Activated CD4-positive, alpha-beta T cell treated with anti-CD3 and anti-CD28 coated beads, Interleukin-2, amount 50 U/mL, for 4 hours (primary cell): ENCODE results near the gene AHRR.
"Not testable (repeated sequence)": the region's sequence is repeated elsewhere in the genome, so short reads cannot be mapped to it uniquely, and the experiment has no call there.

ENCODE experiments used
- DNase-seq, 2 experiments: peaks; one replicate each; pipeline ENCODE4 v3.0.0-alpha.2; 2020

The AHRR gene

DNA sequence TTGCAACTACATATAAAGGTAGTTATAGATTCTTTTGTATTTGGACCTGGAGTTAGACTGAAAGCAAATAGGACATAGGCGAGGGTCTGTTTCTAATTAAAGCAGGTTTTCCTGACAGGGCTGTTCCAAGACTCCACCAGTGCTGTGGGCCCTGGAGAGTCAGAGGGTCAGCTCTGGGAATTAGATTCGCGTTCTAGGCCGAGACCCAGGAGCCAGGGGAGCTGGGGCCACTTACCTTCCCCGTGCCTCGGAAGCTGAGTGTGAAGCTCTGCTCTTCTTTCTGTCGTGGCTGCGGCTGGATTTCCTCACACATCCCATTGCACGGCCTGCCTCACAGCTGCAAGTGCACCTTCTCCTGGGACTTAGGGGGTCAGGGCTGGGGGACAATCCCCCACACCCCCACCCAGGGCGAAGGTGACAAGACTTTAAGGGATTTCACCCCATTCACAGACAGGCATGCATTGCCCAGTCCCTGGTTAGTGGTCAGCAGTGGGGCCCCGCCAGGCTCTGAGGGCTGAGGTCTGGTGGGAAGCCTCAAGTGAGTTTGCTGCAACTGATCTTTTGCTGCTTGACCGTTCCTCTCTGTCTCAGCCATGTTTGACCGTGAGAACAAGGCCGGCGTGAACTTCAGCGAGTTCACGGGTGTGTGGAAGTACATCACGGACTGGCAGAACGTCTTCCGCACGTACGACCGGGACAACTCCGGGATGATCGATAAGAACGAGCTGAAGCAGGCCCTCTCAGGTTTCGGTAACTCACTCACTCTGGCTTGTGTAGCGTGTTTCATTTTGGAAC lies 15.3 kb upstream of the AHRR start:
- DNase-seq: no peak

DNA sequence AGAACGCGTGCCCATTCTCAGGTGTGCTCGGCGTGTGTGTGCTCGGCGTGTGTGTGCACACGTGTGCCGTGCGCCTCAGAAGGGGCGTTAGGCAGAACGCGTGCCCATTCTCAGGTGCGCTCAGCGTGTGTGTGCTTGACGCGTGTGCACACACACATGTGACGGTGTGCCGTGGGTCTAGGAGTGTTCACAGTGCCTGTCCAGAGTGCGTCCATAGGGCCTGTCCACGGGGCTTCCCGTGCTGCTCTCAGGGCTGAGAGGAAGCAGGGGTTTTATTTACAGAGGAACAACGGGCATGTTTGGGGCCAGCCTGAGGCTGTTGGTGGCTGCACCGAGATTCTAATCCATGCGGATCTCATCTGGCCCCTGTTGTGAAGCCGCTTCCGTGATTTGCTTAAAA lies 14.2 kb upstream of the AHRR start:
- no peak for DNase-seq

DNA sequence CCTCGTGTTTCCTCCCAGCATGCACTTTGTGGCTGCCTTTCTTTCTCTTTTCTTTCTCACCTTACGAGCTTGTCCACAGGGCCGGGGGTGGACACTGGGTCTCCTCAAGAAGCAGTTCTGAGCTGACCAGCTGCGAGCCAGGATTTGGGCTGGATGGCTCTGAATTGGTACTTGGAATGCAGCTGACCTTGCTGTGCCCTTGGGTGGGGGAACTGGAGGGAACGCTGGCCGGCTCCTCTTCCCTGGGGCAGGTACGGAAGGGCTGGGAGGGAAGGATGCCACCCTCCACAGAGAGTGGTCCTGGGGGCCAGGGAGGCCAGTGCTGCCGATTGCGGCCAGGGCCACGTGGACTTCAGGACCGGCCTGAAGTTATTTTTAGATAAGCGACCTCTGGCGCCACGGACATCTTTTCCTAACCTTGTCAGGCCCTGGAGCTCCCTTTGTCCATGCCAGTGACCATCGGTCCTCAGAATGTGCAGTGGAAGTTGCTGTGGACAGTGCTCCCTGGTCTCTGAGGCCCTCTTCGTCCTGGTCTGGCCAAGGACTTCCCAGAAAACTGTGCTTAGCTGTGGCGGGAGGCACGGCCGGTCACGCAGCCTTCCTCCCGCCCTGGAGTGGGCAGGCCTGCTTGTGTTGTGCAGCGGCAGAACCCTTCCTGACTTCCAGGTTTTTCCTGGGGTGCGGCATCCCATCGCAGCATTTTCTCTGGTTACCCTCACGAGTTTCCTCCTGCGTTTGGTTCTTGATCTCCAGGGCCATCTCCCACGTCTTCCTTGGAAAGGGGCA lies 13.5 kb upstream of the AHRR start:
- DNase-seq: no peak

DNA sequence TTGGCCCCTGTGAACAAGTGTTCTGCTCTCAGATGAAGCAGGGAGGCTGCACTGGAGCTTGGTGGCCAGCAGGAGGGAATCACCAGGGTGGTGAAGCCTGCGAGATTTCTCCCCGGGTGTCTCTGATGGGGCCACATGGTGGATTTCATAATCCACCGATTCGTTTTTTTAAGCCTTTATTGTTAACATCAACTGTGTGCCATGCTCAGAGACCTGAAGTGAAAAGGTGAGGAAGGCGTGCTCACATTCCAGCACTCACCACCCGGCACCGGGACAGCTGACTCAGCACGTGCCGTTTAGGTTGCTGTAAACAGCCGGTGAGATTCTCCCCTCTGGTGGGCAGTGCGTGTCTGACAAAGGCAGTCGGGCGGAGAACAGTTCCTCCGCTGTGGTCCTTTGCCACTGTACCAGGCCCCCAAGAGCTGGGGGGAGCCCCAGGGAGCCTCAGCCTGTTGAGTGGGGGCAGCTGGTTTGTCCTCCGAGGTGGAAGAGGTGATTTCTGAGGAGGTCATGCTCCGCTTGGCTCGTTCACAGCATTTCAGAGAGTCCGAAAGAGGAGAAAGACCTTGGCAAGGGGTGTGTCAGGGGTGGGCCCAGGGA lies 12.7 kb upstream of the AHRR start:
- no peak for DNase-seq

DNA sequence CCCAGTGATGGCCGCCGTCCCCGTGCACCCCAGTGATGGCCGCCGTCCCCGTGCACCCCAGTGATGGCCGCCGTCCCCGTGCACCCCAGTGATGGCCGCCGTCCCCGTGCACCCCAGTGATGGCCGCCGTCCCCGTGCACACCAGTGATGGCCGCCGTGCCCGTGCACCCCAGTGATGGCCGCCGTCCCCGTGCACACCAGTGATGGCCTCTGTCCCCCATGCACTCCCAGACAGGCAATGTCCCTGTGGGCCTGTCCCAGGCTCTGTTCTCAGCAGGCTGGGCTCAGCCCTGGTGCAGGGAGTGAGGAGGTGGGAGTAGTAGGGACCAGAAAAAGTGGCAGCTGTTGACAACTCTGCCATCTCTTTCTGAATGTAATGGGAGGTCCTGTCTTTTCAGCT lies 11.7 kb upstream of the AHRR start:
- DNase-seq: not testable (repeated sequence)

DNA sequence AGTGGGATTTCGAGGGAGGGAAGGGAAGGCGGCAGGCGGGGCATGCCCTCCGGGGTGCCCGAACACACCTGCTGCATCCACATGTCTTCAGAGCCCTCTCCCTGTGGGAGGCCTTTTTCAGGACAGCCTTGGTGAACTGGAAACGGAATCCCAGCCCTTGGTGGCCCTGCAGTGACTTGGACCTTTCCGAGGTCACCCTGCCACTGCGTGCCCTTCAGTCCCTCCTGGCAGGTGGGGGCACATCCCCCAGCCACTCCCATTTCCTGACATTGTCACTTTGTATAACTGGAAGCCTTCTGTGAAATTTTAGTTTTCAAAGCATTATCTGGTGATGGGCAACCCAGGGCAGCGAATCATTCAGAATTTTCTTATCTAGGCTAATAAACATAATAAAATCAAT lies 11.0 kb upstream of the AHRR start:
- no peak for DNase-seq

DNA sequence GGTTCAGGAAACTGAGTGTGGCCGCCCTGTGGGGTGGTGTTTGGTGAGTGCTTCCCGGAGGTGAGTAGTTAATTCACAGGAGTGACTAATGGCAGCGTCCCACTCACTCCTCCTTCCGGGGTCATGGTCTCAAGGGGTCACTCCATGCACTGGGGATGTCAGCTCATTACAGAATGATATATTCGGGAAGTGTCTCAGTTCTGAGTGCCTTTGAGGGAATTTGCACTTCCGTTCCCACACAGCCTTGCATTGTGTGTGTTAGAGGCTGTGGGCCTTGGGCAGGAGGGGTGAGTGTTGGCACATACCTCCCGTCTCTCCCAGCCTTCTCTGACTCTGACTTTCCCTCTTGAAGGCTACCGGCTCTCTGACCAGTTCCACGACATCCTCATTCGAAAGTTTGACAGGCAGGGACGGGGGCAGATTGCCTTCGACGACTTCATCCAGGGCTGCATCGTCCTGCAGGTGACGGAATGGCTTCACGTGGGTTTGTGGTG lies 10.5 kb upstream of the AHRR start:
- DNase-seq: no peak

DNA sequence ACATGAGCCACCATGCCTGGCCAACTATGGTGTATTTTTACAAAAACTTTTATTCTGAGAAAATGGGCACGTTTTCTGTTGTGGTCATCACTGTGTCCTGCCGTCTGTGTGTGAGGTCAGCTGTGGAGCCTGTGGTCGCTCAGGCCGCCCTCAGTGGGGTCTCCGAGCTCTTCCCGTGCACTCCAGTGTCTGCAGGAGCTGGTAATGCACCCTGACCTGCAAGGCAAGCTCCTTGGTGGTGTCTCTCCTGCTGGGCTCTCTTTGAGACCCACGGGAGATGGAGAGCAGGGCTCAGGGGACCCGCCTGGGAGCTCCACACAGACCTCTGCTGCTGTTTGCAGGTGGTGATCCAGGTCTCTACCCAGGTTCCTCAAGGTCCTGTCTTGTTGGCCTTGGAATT lies 9.6 kb upstream of the AHRR start:
- DNase-seq: no peak

DNA sequence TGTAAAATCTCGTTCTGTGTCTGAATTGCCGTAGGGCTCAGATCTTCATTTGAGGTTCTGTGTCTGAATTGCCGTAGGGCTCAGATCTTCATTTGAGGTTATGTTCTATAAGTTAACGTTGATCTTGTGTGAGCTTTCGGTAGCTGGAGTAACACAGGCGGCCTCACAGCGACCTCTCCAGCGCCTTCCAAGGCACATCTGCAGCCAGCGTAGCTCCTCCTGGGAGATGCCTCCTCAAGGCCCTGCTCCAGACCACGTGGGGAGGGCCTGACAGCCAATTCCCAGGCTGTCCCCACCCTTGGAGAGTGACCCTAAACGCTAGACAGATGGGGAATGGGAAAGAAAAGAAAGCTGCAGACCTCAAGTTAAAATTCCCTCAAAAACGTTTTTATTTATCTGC lies 8.7 kb upstream of the AHRR start:
- no peak for DNase-seq

DNA sequence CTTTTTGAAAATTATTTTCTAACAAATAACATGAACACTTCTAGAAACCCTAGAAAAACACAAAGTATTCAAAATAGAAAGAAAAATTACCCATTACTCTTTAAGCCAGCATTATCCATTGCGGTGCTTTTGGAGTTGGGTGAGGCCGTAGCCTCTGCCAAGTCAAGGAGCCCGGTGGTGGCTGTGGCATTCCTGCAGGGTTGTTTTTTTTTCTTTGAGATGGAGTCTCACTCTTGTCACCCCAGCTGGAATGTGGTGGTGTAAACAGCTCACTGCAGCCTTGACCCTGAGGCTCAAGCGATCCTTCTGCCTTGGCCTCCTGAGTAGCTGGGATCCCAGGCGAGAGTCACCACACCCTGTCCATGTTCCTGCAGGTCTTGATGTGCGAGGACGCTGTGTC lies 8.2 kb upstream of the AHRR start:
- DNase-seq: no peak

DNA sequence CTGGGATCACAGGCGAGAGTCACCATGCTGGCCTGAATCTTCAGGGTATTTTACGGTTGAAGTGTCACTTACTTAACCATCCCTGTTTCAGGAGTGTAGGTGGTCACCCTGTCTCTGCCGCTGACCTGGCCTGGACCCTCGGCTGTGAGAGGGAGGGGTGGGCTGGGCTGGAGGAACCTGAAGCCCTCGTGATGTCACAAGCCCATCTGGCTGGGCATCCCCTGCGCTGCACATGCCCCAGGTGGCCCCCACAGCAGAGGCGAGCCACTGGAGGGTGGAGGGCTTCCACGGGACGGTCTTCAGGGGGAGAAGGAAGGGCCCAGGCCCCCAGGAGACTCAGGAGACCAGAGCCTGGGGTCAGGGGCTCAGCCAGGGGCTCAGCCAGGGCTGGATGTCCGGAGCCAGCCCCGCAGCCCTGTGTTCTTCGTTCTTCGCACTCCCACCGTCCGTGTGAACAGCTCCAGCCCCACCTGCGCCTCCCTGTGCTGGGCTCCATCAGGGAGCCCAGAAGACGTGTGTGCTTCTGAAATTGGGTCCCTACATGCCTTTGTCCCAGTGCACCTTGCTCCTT lies 7.6 kb upstream of the AHRR start:
- no peak for DNase-seq

DNA sequence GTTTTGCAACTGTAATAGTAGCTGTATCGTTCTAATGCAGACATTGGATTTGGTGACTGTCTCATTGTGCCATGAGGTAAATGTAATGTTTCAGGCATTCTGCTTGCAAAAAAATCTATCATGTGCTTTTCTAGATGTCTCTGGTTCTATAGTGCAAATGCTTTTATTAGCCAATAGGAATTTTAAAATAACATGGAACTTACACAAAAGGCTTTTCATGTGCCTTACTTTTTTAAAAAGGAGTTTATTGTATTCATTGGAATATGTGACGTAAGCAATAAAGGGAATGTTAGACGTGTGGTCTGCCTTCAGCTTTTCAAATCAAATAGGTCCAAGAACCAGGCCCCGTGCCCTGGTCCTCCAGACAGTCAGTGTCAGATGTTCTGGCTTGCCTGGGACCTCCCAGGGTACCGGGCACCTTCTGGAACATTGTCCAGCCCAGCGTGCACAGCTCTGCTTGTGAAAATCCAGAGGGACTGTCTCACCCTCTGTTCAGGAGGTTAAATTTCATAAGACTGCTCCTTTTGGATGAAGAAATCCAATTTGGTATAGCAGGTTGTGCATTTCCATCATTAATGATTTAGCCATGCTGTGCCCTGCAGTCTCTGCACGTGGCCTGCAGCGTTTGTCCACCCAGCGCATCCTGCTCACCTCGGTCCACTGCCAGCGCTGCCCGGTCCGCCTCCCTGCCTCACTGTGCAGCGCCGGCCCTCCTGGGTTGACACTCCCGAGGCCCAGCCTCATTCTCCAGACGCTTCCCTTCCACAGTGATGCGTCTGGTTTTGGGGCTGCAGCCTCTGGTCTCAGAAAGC lies 6.6 kb upstream of the AHRR start:
- DNase-seq: no peak

DNA sequence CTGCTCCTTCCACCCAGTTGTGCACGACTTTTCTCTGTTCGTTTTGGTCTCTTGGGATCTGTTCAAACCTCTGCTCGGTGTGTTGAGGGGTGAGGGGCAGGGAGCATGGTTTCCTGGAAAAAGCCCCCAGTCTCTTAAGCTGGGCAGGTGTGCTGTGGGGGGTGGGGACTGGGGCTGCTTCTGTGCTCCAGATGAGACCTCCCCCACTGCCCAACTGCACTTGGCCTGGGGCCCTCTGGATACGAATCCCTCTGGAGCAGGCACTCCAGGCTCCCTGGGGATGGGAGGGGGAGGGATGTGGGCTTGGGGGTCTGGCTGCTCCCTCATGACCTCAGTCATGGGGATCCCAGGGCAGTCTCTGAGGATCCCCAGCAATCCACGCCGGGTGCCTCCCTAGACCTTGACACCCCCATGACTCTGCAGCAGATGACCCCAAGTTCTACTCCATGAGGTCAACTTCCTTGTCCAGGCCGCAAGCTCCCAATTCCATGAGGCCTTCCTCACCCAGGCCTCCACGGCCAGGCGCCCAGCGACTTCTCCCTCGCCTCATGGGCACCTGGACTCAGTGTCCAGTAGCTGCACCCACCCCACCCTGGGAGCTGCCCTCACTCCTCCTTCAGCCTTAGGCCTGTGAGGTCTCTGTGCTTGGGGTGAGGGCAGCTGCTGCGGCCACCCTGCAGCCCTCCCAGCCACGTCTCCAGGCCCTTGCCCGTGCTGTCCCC lies 5.9 kb upstream of the AHRR start:
- DNase-seq: no peak

DNA sequence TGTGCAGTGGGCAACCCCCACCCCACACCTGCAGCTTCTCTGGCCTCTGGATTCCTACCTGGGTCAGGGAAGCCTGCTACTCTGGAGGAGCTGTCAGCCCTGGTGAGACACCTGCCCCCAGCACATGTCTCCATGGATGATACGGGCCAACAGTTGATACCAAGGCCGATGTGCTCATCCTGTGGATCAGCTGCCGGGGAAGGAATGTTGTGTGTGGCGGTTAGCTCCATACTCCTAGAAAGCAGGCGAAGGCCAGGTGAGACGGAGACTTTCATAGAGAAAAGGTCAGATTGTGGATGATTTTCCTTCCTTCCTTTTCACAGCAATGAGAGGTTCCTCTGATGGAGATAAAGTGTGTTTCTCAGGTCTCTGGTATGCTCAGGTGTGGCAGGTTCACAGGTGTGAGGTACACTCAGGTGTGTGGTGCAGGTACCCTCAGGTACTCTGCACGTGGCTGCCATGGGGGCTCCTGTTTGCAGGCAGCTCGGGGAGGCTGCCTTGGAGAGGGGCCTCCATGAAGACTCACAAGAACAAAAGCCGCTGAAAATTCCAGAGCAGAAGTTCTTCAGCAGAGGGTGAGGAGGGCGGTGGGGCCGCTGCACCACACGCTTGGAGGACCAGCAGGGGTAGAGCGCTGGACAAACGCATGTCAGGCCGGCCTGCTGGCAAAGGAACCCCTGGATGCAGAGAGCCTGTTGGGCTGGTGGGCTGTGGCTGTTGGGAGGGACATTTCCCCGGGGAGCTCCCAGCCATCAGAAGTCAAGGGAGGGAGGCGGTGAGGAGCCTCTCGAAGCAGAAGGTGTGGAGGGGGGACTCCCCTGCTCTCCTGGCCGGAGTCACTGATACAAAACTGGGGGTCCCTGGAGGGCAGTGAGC lies 5.1 kb upstream of the AHRR start:
- no peak for DNase-seq

DNA sequence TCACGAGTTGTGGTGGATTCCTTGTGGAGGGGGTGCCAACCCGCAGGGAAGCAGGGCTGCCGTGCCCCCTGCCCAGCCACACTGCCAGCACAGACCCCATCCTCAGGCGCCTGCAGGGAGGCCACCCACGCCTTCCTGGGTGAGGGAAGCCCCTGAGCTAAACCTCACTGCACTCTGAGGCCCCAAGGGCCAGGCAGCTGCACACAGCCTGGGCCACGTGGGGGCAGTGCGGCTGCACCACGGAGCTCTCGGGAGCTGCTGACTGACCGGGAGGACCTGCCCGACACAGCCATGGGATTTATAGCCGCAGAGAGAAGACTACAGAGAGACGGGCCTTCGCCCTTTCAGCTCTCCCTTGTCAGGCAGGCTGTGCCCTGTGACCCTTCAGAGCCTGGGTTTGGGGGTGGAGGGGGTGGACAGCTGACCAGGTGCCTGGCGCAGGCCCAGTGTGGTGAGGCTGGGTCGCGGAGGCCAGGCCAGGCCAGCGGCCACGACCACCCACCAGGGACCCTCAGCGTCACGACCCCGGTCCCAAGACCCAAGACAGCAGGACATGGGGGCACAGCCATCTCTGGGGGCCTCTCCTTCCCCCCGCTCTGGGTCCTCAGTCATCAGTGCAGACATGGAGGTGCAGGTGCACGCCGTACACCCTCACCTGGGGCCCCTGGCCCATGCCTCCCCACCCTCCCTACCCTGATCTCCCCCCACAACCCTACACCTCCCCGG lies 4.3 kb upstream of the AHRR start:
- no peak for DNase-seq

DNA sequence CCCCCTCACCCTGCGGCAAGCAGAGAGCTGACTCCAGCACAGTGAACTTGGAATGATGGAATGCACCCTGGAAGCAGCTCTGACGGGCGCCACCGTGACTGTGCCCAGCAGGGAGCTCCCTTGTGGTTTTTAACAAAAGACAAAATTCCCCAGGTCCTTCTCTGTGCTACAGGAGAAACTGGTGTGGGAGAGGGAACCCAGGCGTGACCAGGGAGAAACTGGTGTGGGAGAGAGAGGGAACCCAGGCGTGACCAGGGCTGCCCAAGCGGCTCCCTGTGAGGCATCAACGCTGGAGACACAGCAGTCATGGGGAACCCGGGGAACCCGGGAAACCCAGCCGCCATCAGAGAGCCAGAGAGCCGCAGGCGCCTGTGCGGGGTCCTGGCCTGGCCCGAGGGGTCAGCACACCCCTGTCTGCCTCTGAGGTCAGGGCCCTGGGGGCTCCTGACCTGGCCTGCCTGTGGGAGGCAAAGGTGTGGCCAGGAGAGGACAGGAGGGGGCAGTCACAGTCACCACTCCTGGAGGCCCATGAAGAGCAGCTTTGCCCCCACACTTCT lies 3.1 kb upstream of the AHRR start:
- no peak for DNase-seq

DNA sequence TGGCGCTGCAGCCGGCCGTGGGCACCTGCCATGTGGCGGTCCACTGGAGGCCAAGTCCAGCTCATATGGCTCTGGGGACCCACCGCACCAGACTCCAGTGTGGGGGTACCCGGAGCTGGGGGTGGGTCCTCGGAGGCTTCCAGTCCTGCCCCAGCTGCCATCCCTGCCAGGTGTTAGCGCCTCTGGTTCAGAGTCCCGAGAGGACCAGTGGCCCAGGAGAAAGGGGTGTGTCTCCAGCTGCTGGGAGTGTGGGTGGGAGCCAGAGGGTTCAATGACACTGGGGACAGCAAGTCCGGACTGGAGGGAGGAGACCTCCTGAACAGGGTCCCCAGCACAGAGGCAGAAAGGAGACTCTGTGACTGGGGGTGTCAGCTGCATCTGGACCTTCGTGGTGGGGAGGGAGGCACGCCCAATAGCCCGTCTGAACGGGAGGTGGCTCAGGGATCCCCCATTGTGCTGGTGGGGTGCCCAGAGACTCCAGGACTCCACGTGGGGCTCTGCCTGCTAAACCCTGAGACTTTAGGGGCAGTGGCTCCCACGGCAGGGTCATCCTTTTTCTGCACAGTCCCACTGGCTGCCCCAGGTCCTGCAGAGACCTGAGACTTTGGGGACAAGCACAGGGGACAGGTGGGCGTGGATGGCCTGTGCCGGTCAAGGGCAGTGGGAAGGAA lies 2.4 kb upstream of the AHRR start:
- no peak for DNase-seq

DNA sequence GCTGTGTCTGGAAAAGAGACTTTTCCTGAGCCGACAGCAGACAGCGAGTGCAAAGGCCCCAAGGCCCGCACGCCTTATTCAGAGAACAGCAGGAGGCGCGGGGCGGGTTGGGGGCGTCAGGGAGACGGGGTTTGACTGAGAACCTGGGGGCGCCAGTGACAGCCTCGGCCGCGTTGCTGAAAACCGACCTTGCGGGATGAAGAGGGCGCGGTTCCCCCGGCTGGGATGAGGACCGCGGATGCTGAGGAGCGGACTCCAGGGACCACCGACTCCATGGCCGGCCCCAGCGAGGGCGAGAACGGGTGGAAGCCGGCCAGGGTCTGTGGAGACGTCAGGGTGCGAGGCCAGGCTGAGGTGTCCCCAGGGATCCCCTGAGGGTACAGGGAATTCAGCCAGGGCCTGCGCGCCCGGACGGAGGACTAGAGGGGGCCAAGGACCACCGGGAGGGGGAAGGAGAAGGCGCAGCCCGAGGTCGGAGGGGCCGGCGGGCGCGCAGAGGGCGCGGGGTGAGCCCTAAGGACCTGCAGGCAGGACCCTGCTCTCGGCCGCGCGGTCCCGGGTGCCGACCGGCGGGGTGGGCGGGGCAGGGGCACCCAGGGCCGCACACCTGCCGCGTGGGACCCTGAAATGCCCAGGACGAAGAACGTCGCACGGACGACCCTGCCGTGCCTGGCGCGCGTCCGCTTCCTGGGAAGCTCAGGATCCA lies 837 bp upstream of the AHRR start:
- DNase-seq: no peak
